Ovary (tissue), 3 donors: ENCODE results near the gene KCTD6.

ENCODE experiments used
- EP300 ChIP-seq: sonication (generic); formaldehyde crosslinking; IDR thresholded peaks from one replicate; pipeline ENCODE4 v1.6.1; 2017; ENCODE audit warnings: antibody characterized with exemption
- POLR2A ChIP-seq: fragments of 450-650 bp; IDR thresholded peaks from one replicate; pipeline ENCODE4 v1.6.1; 2017; ENCODE audit warnings: antibody characterized with exemption, mild to moderate bottlenecking, moderate library complexity
- TF ChIP-seq, protein P1 (sequence below), 3 donors: fragments of 450-650 bp in 2 of 3; fragments of 200-600 bp in 1 of 3; IDR thresholded peaks; one replicate each; pipeline versions ENCODE4 v1.5.1 to v1.8.0; 2016 to 2022; ENCODE audit warnings: antibody characterized with exemption in 3 of 3, mild to moderate bottlenecking in 1 of 3
- donor health status: DM: no; HTN: no; CAD: no.

DNA sequence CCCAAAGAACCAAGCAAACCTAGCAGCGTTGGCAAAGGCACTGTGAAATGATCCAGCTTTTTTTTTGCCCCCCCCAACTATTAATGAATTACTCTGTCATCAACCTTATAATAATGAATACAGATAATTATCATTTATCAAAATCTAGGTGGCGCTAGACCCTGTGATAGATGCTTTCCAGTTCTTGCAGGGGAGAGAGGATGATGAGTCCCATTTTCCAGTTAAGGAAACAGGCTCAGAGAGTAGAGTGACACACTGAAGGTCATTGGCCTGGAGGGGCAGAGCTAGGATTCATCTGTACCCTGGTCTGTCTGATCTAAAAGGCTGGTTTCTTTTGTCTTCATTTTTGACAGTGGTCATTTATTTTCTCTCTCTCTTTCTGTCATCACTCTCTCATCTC is 40.1 kb downstream of the KCTD6 start:
- TF ChIP-seq, protein P1, sequence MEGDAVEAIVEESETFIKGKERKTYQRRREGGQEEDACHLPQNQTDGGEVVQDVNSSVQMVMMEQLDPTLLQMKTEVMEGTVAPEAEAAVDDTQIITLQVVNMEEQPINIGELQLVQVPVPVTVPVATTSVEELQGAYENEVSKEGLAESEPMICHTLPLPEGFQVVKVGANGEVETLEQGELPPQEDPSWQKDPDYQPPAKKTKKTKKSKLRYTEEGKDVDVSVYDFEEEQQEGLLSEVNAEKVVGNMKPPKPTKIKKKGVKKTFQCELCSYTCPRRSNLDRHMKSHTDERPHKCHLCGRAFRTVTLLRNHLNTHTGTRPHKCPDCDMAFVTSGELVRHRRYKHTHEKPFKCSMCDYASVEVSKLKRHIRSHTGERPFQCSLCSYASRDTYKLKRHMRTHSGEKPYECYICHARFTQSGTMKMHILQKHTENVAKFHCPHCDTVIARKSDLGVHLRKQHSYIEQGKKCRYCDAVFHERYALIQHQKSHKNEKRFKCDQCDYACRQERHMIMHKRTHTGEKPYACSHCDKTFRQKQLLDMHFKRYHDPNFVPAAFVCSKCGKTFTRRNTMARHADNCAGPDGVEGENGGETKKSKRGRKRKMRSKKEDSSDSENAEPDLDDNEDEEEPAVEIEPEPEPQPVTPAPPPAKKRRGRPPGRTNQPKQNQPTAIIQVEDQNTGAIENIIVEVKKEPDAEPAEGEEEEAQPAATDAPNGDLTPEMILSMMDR (IDR thresholded peaks at IDR 0.05): no peak
- TF ChIP-seq POLR2A (no peak), EP300 (no peak)
